OCI-LY1 (cell line): ENCODE measurements around the gene COL23A1.

Experiments used
- H2AFZ ChIP-seq: fragments of 200-600 bp; sonication (generic), shearing (Covaris generic); 2 replicates; pipeline ENCODE4 v1.6.0; 2014; ENCODE audit warnings: antibody characterized with exemption, mild to moderate bottlenecking, low read length
- H3F3A ChIP-seq: fragments of 200-600 bp; sonication (generic), shearing (Covaris generic); 2 replicates; pipeline ENCODE4 v1.6.0; 2014; ENCODE audit warnings: mild to moderate bottlenecking, antibody characterized with exemption, low read length, moderate library complexity; ENCODE audit not compliant: insufficient read depth
- H3K27ac ChIP-seq: fragments of 200-600 bp; sonication (generic); 2 replicates; pipeline ENCODE4 v1.5.1; 2014; ENCODE audit warnings: low read length, mixed run types, mild to moderate bottlenecking, low read depth; ENCODE audit not compliant: poor library complexity, severe bottlenecking
- H3K27me3 ChIP-seq: fragments of 200-600 bp; sonication (generic); 2 replicates; pipeline ENCODE4 v1.6.0; 2014; ENCODE audit warnings: antibody characterized with exemption, mild to moderate bottlenecking, low read length, moderate library complexity; ENCODE audit not compliant: insufficient read depth
- H3K36me3 ChIP-seq: fragments of 200-600 bp; sonication (generic); 2 replicates; pipeline ENCODE4 v1.6.1; 2014; ENCODE audit warnings: mild to moderate bottlenecking, antibody characterized with exemption, low read length, moderate library complexity, mixed read lengths; ENCODE audit not compliant: insufficient read depth
- H3K4me1 ChIP-seq: fragments of 200-600 bp; sonication (generic); 2 replicates; pipeline ENCODE4 v1.5.1; 2014; ENCODE audit warnings: mild to moderate bottlenecking, low read length, moderate library complexity; ENCODE audit not compliant: insufficient read depth, severe bottlenecking
- H3K4me2 ChIP-seq: fragments of 200-600 bp; sonication (generic), shearing (Covaris generic); 2 replicates; pipeline ENCODE4 v1.6.1; 2014; ENCODE audit warnings: low read length
- H3K4me3 ChIP-seq: fragments of 200-600 bp; sonication (generic); 2 replicates; pipeline ENCODE4 v1.5.1; 2014; ENCODE audit warnings: low read length, low read depth, mild to moderate bottlenecking, mixed read lengths; ENCODE audit not compliant: poor library complexity, severe bottlenecking
- H3K79me2 ChIP-seq: fragments of 200-600 bp; shearing (Covaris generic); 2 replicates; pipeline ENCODE4 v1.6.1; 2016; ENCODE audit warnings: mixed run types, low read length, mixed read lengths; ENCODE audit not compliant: insufficient read depth
- H3K9ac ChIP-seq: fragments of 200-600 bp; sonication (generic), shearing (Covaris generic); 2 replicates; pipeline ENCODE4 v1.6.1; 2014; ENCODE audit warnings: mild to moderate bottlenecking, low read length, mixed read lengths
- H3K9me2 ChIP-seq: fragments of 200-600 bp; sonication (generic), shearing (Covaris generic); 2 replicates; pipeline ENCODE4 v1.6.1; 2014; ENCODE audit warnings: low read depth, mild to moderate bottlenecking, low read length, mixed read lengths
- H3K9me3 ChIP-seq: fragments of 200-600 bp; shearing (Covaris generic); 2 replicates; pipeline ENCODE4 v1.6.1; 2014; ENCODE audit warnings: low read length, mixed read lengths
- H4K20me1 ChIP-seq: fragments of 200-600 bp; sonication (generic), shearing (Covaris generic); 2 replicates; pipeline ENCODE4 v1.6.0; 2016; ENCODE audit warnings: mild to moderate bottlenecking, low read length; ENCODE audit not compliant: insufficient read depth
- CTCF ChIP-seq: fragments of 200-600 bp; sonication (generic), shearing (Covaris generic); IDR thresholded peaks from 2 replicates; pipeline ENCODE4 v1.5.1; 2017; ENCODE audit warnings: mild to moderate bottlenecking, antibody characterized with exemption, low read length, moderate library complexity, mixed read lengths
- EZH2 ChIP-seq: fragments of 200-600 bp; sonication (generic), shearing (Covaris generic); IDR thresholded peaks from 2 replicates; pipeline ENCODE4 v1.8.0; 2017; ENCODE audit warnings: borderline replicate concordance, mixed run types, mild to moderate bottlenecking, antibody characterized with exemption, low read length, moderate library complexity, mixed read lengths

The COL23A1 gene

GRCh38 chr5:178314061-178314660 is 276.0 kb downstream of the COL23A1 start:
- no peaks in the 10 kb centered on the region for H3K79me2 ChIP-seq
- no peak for TF ChIP-seq EZH2
- TF ChIP-seq CTCF: no peak
- H3K9ac ChIP-seq: no peak overlapping the region
- no peaks in the 10 kb centered on the region for H3K36me3 ChIP-seq
- H3K27ac ChIP-seq: no peak overlapping the region
- no peaks in the 10 kb centered on the region for H3K4me1 ChIP-seq
- H3K9me3 ChIP-seq: no peaks in the 10 kb centered on the region
- H3K9me2 ChIP-seq: no peaks in the 10 kb centered on the region
- H3K4me2 ChIP-seq: no peak overlapping the region
- no peaks in the 10 kb centered on the region; the same call in 1 of the 2 replicates for H3K27me3 ChIP-seq
- no peaks in the 10 kb centered on the region for H3F3A ChIP-seq
- H4K20me1 ChIP-seq: no peaks in the 10 kb centered on the region
- H3K4me3 ChIP-seq: no peak overlapping the region
- H2AFZ ChIP-seq: no peak overlapping the region

GRCh38 chr5:178313316-178313715 is 276.9 kb downstream of the COL23A1 start:
- TF ChIP-seq EZH2: no peak
- no peak for TF ChIP-seq CTCF
- Histone ChIP-seq H2AFZ (no peak overlapping the region), H3K4me2 (no peak overlapping the region), H3K9me3 (no peaks in the 10 kb centered on the region), H3K9ac (no peak overlapping the region), H3F3A (no peaks in the 10 kb centered on the region), H3K4me1 (no peaks in the 10 kb centered on the region), H3K9me2 (no peaks in the 10 kb centered on the region), H3K27ac (no peak overlapping the region), H4K20me1 (no peaks in the 10 kb centered on the region), H3K27me3 (no peaks in the 10 kb centered on the region; the same call in 1 of the 2 replicates), H3K79me2 (no peaks in the 10 kb centered on the region), H3K36me3 (no peaks in the 10 kb centered on the region), H3K4me3 (no peak overlapping the region)

GRCh38 chr5:178312880-178313282 is 277.3 kb downstream of the COL23A1 start:
- H3K27ac ChIP-seq: no peak overlapping the region
- H3F3A ChIP-seq: no peaks in the 10 kb centered on the region
- H3K36me3 ChIP-seq: no peaks in the 10 kb centered on the region
- H3K4me2 ChIP-seq: no peak overlapping the region
- TF ChIP-seq CTCF (no peak), EZH2 (no peak)
- no peak overlapping the region for H3K4me3 ChIP-seq
- H3K9ac ChIP-seq: no peak overlapping the region
- no peaks in the 10 kb centered on the region for H3K79me2 ChIP-seq
- H3K9me3 ChIP-seq: no peaks in the 10 kb centered on the region
- no peak overlapping the region for H2AFZ ChIP-seq
- H3K9me2 ChIP-seq: no peaks in the 10 kb centered on the region
- no peaks in the 10 kb centered on the region for H4K20me1 ChIP-seq
- no peaks in the 10 kb centered on the region for H3K4me1 ChIP-seq
- H3K27me3 ChIP-seq: no peaks in the 10 kb centered on the region; the same call in 1 of the 2 replicates
